GM23248 (cell line): ENCODE results near the gene RPL21. TPM values are rescaled to one million over a fixed set of nuclear protein-coding genes. Genes with fewer than 3 reads are reported as not detected.

ENCODE experiments used
- DNase-seq: peaks from one replicate; pipeline ENCODE4 v3.0.0-alpha.2; 2015
- H2AFZ ChIP-seq: fragments of 200-600 bp; sonication (generic); 2 replicates; pipeline ENCODE4 v1.6.1; 2016; ENCODE audit warnings: antibody characterized with exemption
- H3F3A ChIP-seq: fragments of 200-600 bp; sonication (generic); 2 replicates; pipeline ENCODE4 v1.6.1; 2016; ENCODE audit warnings: mild to moderate bottlenecking, antibody characterized with exemption, mixed run types; ENCODE audit not compliant: insufficient read depth
- H3K27ac ChIP-seq: fragments of 200-600 bp; sonication (generic); 2 replicates; pipeline ENCODE4 v1.5.1; 2016; ENCODE audit warnings: mild to moderate bottlenecking
- H3K27me3 ChIP-seq: fragments of 200-600 bp; sonication (generic); replicated peaks from 2 replicates; pipeline ENCODE4 v1.6.1; 2016; ENCODE audit warnings: mild to moderate bottlenecking; ENCODE audit not compliant: insufficient read depth
- H3K36me3 ChIP-seq: fragments of 200-600 bp; sonication (generic); 2 replicates; pipeline ENCODE4 v1.6.1; 2016; ENCODE audit warnings: low read depth, mild to moderate bottlenecking
- H3K4me1 ChIP-seq: fragments of 200-600 bp; sonication (generic); 2 replicates; pipeline ENCODE4 v1.6.1; 2016; ENCODE audit warnings: mild to moderate bottlenecking; ENCODE audit not compliant: insufficient read depth
- H3K4me2 ChIP-seq: fragments of 200-600 bp; sonication (generic); one replicate; pipeline ENCODE4 v1.6.1; 2016; ENCODE audit warnings: mild to moderate bottlenecking; ENCODE audit not compliant: unreplicated experiment
- H3K4me3 ChIP-seq: fragments of 200-600 bp; sonication (generic); 2 replicates; pipeline ENCODE4 v1.5.1; 2016; ENCODE audit warnings: mild to moderate bottlenecking
- H3K79me2 ChIP-seq: fragments of 200-600 bp; sonication (generic); 2 replicates; pipeline ENCODE4 v1.6.1; 2016; ENCODE audit warnings: mild to moderate bottlenecking; ENCODE audit not compliant: insufficient read depth
- H3K9ac ChIP-seq: fragments of 200-600 bp; sonication (generic); 2 replicates; pipeline ENCODE4 v1.6.1; 2016; ENCODE audit warnings: mild to moderate bottlenecking
- H3K9me2 ChIP-seq: fragments of 200-600 bp; sonication (generic); 2 replicates; pipeline ENCODE4 v1.6.1; 2016; ENCODE audit warnings: mixed run types, mild to moderate bottlenecking, moderate library complexity; ENCODE audit not compliant: insufficient read depth
- H3K9me3 ChIP-seq: fragments of 200-600 bp; sonication (generic); one replicate; pipeline ENCODE4 v1.6.1; 2017; ENCODE audit warnings: low read depth
- H4K20me1 ChIP-seq: fragments of 200-600 bp; sonication (generic); 2 replicates; pipeline ENCODE4 v1.6.0; 2016; ENCODE audit not compliant: insufficient read depth
- EZH2 ChIP-seq: fragments of 200-600 bp; sonication (generic); IDR thresholded peaks from 2 replicates; pipeline ENCODE4 v1.6.1; 2018; ENCODE audit warnings: antibody characterized with exemption, mild to moderate bottlenecking; ENCODE audit not compliant: insufficient read depth, poor library complexity, severe bottlenecking
- EZH2phosphoT487 ChIP-seq: fragments of 200-600 bp; sonication (generic); IDR thresholded peaks from 2 replicates; pipeline ENCODE4 v1.6.1; 2018; ENCODE audit warnings: antibody characterized with exemption, moderate library complexity, mild to moderate bottlenecking, low read depth; ENCODE audit not compliant: insufficient read depth
- WGBS, 2 experiments: methylation state at CpG; one replicate each; pipeline ENCODE4 v1.1.6; 2015 to 2017; ENCODE audit warnings: low lambda C conversion rate in 2 of 2, low coverage in 1 of 2; ENCODE audit errors: missing lambda C conversion rate in 2 of 2; 5-methylcytosine and 5-hydroxymethylcytosine counted together
- in situ Hi-C: fragments of 300-500 bp; cut with MboI; formaldehyde crosslinking; loops from 2 replicates; pipeline ENCODE4 v1.15.0; 2020
- polyA plus RNA-seq: library from polyadenylated mRNA; unstranded; fragments of >200 nt; fragmentation: Nextera tagmentation; extraction: Ambion mirVana; gene quantifications from 2 replicates; pipeline ENCODE4 v1.2.1, GENCODE V29; 2016
- total RNA-seq: library from RNA; depleted of rRNA; stranded (reverse); fragments of >200 nt; shearing (Covaris generic); gene quantifications from 2 replicates; pipeline ENCODE4 v1.2.3, GENCODE V29; 2014

The RPL21 gene
- total and polyA plus RNA-seq, 2 experiments from 2014 or later: 434 to 638 TPM

- H3K4me1 ChIP-seq: peaks cover 16% of the 10 kb centered on the region
- no peak for DNase-seq
- no peak overlapping the region for H3K9ac ChIP-seq
- no peak for TF ChIP-seq EZH2phosphoT487
- TF ChIP-seq EZH2: no peak
- H4K20me1 ChIP-seq: no peaks in the 10 kb centered on the region; the same call in none of the 2 replicates
- 82 to 88% methylated on average over 2 of the region's 2 CpGs for WGBS, 2 experiments
- no peak overlapping the region for H3K4me2 ChIP-seq
- H3K27me3 ChIP-seq: no peaks in the 10 kb centered on the region
- H3K9me3 ChIP-seq: no peaks in the 10 kb centered on the region
- H2AFZ ChIP-seq: no peak overlapping the region
- no peak overlapping the region for H3K4me3 ChIP-seq
- H3K27ac ChIP-seq: 0 out of 2 replicates have a peak overlapping the region, but pooled peaks have one; percentile 8
- peaks cover 49% of the 10 kb centered on the region for H3K36me3 ChIP-seq
- peaks cover 89% of the 10 kb centered on the region for H3F3A ChIP-seq
- H3K9me2 ChIP-seq: no peaks in the 10 kb centered on the region
- in situ Hi-C loops: no loop called here
- peaks cover 50% of the 10 kb centered on the region for H3K79me2 ChIP-seq
These were observed 8.5 kb downstream of the RPL21 start for GRCh38 chr13:27259831-27260230.

- Histone ChIP-seq H3K9ac (no peak overlapping the region), H3K27me3 (no peaks in the 10 kb centered on the region), H2AFZ (no peak overlapping the region), H3K9me2 (no peaks in the 10 kb centered on the region), H3K9me3 (no peaks in the 10 kb centered on the region), H3K36me3 (peaks cover 34% of the 10 kb centered on the region), H3K4me1 (peaks cover 13% of the 10 kb centered on the region), H3K4me3 (no peak overlapping the region), H3K27ac (no peak overlapping the region), H3F3A (peaks cover 81% of the 10 kb centered on the region), H3K4me2 (no peak overlapping the region), H4K20me1 (no peaks in the 10 kb centered on the region; the same call in none of the 2 replicates), H3K79me2 (peaks cover 34% of the 10 kb centered on the region)
- TF ChIP-seq EZH2: no peak
- no peak for DNase-seq
- 68 to 80% methylated on average over 5 of the region's 5 CpGs for WGBS, 2 experiments
- in situ Hi-C loops: no loop called here
These were observed 10.0 kb downstream of the RPL21 start for GRCh38 chr13:27261396-27261795.

GRCh38 chr13:27263438-27263837, 12.1 kb downstream of the RPL21 start:
- DNase-seq: peak; percentile 24
- whole genome bisulfite sequencing, 2 experiments: 56 to 60% methylated on average over 2 of the region's 2 CpGs
- H3K27ac ChIP-seq: peak overlapping the region; percentile 87
- no peak for TF ChIP-seq EZH2phosphoT487
- no peak for TF ChIP-seq EZH2
- H3K79me2 ChIP-seq: peaks cover 14% of the 10 kb centered on the region
- in situ Hi-C loops: no loop called here
- no peaks in the 10 kb centered on the region for H3K27me3 ChIP-seq
- H3K9me2 ChIP-seq: no peaks in the 10 kb centered on the region
- H4K20me1 ChIP-seq: no peaks in the 10 kb centered on the region
- H3F3A ChIP-seq: peaks cover 68% of the 10 kb centered on the region
- H3K9ac ChIP-seq: peak overlapping the region; percentile 74
- no peaks in the 10 kb centered on the region for H3K9me3 ChIP-seq
- H3K4me3 ChIP-seq: no peak overlapping the region
- peaks cover 13% of the 10 kb centered on the region for H3K36me3 ChIP-seq
- no peak overlapping the region for H2AFZ ChIP-seq
- peaks cover 13% of the 10 kb centered on the region for H3K4me1 ChIP-seq
- H3K4me2 ChIP-seq: no peak overlapping the region

DNA sequence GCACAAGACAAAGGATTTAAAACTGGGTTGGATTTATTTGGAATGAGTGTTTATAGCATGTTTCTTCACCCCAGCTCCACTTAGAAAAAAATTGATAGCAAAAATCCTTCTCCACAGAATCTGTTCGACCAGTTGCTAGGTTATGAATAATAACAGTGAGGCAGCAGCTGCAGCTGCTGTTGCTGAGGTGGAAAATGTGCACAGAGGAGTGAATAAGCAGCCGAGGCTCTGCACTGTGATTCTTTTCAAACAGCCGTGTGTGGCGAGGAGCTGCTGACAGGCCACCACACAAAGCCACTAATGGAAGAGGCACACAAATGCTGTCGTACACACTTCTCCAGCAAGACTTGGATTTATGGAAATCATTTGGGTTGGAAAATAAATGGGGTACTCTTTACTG, 12.8 kb downstream of the RPL21 start:
- no peaks in the 10 kb centered on the region for H3K9me3 ChIP-seq
- no peak overlapping the region for H2AFZ ChIP-seq
- peak overlapping the region; percentile 87 for H3K27ac ChIP-seq
- no peaks in the 10 kb centered on the region for H3K9me2 ChIP-seq
- peaks cover 6% of the 10 kb centered on the region for H3K36me3 ChIP-seq
- H3K4me3 ChIP-seq: no peak overlapping the region
- H4K20me1 ChIP-seq: no peaks in the 10 kb centered on the region
- no peak overlapping the region for H3K4me2 ChIP-seq
- peak; percentile 90 for DNase-seq
- peaks cover 60% of the 10 kb centered on the region for H3F3A ChIP-seq
- peaks cover 13% of the 10 kb centered on the region for H3K4me1 ChIP-seq
- no peaks in the 10 kb centered on the region for H3K27me3 ChIP-seq
- in situ Hi-C loops: no loop called here
- peaks cover 6% of the 10 kb centered on the region for H3K79me2 ChIP-seq
- no peak for TF ChIP-seq EZH2phosphoT487
- no peak for TF ChIP-seq EZH2
- WGBS, 2 experiments: 17 to 21% methylated on average over 5 of the region's 5 CpGs
- H3K9ac ChIP-seq: peak overlapping the region; percentile 74

GRCh38 chr13:27264648-27265047, 13.3 kb downstream of the RPL21 start:
- no peaks in the 10 kb centered on the region for H3K9me2 ChIP-seq
- H3K27ac ChIP-seq: peak overlapping the region; percentile 87
- peaks cover 13% of the 10 kb centered on the region for H3K4me1 ChIP-seq
- no peak overlapping the region for H3K4me3 ChIP-seq
- TF ChIP-seq EZH2 (no peak), EZH2phosphoT487 (no peak)
- in situ Hi-C loops: no loop called here
- H3F3A ChIP-seq: peaks cover 56% of the 10 kb centered on the region
- H3K9me3 ChIP-seq: no peaks in the 10 kb centered on the region
- WGBS, 2 experiments: 0 to 10% methylated on average over 1 of the region's 1 CpG
- H3K36me3 ChIP-seq: 0 out of 2 replicates have a peak, but pooled peaks cover 3% of the 10 kb centered on the region
- no peak overlapping the region for H2AFZ ChIP-seq
- no peaks in the 10 kb centered on the region for H4K20me1 ChIP-seq
- peaks cover 1% of the 10 kb centered on the region; the same call in 1 of the 2 replicates for H3K79me2 ChIP-seq
- DNase-seq: peak; percentile 29
- H3K9ac ChIP-seq: peak overlapping the region; percentile 74
- no peak overlapping the region for H3K4me2 ChIP-seq
- H3K27me3 ChIP-seq: no peaks in the 10 kb centered on the region
